ENCODE results near the gene DVL1. TPM values are rescaled to one million over a fixed set of nuclear protein-coding genes. Genes with fewer than 3 reads are reported as not detected.
A peak's percentile ranks its signal among the peaks of the same experiment; 100 is the strongest.

DVL1 gene
- total RNA-seq, 1 donor from 2014 or later, result 48.5 TPM

DNA sequence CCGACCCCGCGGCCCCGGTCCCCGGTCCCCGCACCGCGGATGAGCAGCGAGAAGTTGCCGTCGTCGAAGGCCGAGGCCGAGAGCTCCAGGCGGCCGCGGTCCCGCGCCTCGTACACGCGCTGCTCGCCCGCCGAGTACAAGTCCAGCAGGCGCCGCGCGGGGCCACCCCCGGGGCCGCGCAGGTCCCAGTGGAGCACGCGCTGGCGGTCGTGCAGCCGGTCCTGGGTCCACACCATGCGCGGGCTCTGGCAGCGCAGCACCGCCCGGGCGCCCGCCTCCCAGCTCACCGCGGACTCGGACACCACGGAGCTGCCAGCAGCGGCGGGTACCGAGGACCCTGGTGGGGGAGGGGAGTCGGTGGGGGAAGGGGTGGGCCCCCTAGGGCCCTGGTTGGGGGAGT, 6.2 kb upstream of the DVL1 start:
- peak; percentile 25 for ATAC-seq

DNA sequence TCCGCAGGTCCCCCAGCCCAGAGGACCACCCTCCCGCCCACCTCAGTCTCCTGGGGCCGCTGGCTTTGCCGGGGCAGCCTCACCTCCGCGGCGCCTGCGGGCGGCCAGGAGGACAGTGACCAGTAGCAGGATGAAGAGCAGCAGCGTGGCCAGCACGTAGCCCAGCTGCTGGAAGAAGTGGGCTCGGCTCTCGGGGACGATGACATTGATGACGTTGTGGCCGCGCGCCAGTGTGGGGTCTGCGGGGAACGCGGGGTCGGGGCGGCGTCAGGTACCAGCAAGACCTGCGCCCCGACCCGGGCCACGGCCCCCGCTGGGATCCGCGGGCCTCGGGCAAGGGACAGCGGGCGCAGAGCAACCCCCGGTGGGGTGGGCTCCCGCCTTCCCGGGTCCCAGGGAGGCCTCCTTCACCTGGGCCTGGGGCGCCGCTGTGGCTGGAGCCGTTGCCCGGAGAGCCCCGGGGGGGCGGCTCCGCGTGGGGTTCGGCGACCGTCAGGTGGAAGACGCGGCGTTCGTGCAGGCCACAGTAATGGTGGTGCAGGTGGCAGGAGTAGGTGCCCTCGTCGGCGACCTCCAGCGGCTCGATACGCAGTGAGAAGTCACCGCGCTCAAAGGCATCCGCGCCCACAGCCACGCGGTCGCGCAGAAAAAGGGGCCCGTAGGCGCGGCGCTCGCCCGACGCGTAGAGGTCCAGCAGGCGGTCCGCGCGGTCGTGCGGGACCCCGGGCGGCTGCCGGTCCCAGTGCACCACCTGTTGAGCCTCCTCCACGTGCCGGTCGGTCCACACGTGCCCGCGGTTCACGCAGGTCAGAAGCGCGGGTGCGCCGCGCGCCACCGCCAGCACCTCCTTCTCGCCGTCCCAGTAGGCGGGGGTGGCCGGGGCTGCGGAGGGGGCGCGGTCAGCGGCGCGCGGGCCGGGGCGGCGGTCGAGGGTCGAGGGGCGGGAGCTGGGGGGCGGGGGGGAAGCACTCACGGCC, 5.3 kb upstream of the DVL1 start:
- no peak for ATAC-seq

DNA sequence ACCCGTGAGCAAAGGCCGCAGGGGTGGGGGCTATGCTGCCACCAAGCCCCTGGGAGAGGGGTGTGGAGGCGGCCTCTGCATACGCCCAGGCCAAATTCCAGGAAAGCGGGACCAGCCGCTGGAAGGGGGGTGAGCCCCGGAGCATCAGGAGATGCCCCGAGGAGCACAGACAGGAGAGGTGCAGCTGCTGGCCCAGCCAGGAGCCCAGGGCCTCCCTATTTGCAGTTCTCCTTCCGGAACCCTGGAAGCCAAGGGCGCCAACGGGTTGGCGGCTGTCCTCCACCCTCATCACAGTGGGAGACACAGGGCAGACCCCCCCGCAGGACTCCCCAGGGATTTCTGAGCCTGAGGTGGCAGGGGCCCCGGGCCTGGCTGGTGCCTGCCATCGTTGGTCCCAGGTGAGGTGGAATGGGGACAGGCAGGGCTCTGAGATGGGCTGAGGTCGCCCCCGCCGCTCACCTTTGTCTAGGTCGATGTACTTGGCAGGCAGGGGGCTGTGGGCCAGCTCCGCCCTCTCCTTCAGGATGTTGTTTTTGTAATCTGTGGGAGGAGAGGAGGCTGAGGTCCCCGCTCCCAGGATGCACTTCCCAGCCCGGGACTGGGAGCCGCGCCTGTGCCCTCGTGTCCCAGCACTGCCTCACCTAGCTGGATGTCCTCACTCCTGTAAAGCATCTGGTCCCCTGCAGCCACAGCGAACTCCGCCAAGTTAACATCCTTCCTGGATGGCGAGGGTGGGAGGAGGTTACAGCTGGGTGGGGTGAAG, 4.4 kb upstream of the DVL1 start:
- ATAC-seq, result no peak

DNA sequence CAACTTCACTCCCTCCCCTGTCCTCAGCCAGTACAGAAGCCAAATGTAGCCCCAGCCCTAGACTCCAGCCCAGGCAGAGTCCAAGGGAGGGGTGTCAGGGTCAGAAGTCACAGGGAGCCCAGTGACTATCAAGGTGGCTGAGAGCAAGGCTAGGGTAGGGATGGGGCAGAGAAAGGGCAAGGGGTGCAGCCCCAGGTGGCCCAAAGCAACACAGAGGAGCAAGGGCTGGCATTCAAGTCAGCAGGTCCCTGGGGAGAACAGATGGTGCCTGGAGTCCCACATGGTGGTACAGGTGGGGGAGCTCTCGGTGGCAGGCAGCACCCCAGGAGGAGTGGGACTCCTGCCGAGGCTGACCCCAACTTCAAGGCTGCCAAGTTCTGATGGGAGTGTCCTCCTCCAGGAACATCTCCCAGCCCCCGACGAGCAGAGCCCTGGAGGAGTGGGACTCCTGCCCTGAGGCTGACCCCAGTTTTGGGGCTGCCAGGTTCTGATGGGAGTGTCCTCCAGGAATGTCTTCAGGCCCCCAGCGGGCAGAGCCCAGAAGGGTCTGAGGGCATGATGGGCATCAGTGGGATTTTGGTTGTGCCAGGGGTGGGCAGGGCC, 3.7 kb upstream of the DVL1 start:
- ATAC-seq, result no peak

DNA sequence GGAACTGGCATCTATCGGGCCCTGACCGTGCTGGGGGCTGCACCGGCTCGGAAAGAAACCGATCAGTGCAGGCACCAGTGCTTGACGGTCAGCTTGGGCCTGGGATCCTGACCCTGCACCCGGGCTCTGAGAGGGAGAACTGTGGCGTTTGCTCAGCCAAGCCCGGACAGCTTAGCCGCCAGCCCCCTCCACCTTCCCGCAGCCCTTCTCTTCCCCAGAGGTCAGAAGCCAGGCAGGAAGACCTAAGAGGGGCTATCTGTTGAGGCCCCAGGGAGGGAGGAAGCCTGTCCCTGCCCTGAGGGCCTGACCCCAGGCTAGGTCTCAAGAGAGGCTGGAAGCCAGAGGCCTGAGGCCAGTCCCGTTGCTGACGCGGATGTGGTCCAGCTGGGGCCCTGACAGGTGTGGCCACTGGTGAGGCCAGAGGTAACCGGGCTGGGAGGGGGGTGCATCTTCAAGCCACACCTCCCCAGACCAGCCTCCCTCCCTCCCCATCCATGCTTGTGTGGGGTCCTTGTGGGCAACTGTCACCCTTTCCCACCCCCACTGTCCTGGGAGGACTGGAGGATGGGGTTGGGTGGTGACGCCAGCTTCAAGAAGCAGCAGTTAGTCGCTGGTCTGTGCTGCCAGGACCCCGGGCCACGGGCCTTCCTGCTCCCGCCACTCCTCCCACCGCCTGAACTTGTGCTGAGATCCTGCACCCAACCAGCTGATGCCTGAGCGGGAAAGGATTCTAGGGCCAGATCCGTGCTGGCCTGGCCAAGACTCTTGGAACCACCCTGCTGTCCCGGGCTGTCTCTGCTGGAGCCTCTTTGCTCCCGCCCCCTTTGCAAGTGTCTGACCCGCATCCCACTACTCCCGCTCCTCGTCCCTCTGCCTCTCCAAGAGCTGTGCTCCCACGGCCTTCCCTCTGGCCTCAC, 2.6 kb upstream of the DVL1 start:
- no peak for ATAC-seq

DNA sequence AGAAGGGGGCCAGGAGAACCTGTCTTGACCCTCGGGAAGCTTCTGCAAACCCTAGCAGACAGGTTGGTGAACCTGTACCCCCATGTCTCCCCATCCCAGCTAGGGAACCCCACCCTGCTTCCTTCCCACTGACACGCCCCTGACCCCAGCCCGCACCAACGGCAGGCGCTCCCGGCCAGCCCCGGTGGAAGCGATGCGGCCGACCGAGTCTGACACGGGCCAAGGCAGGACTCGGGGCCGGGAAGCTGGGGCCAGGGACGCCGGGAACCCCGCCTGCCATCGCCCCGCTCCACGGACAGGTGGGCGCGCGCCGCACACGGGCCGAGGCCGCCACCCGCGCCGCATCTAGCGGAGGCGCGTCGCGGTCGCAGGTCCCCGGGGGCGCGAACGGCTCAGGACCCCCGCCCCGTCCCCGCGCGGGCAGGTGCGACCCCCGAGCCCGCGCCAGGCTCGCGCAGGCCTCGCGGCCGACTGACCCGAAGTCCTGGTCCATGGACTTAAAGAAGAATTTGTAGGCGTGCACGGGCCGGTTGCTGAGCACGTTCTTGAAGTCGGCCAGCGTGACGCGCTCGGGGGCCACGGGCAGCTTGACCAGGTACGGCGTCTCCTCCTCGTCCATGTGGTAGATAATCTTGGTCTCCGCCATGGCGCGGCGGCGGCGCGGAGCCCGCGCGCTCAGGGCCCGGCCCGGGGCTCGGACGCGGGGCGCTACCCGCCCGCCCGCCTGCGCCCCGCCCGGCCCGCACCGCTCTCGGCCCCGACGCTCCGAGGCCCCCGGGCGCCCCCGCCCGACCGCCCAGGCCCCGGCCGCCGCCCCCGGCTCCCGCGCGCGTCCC, 580 bp downstream of the DVL1 start:
- no peak for ATAC-seq

DNA sequence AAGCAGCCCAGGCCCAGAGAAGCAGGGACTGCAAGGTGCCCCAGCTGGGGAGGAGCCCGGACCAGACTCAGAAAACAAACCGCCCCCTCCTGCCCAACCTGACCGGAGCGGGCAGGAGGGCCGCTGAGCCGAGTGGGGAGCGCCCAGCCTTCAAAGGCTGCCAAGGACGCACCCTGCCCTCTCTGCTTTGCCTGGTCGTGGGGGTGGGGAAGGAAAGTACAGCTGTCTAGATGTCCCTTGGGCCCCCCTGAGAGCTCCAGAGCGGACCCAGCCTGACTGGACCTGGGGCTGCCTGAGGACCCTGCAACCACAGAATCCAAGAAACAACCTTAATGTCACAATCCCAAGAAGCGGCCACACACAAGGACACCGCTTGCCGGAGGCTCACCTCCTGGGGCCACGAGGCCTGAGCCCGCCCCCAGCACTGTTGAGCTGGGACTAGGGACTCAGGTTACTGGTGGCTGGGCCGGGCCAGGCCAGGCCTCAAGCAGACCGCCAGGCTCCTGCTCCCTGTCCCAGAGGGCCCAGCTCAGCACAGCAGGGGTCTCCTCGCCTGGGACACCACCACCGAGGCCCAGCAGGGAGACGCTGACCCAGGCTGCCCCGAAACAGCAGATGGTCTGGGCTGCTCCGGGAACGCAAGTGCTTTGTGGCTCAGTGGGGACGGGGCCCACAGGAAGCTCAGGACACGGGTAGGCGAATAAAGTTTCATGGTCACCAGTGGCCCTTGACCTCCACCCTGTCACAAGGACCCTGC, 1.4 kb downstream of the DVL1 start:
- peak; percentile 45 for ATAC-seq

DNA sequence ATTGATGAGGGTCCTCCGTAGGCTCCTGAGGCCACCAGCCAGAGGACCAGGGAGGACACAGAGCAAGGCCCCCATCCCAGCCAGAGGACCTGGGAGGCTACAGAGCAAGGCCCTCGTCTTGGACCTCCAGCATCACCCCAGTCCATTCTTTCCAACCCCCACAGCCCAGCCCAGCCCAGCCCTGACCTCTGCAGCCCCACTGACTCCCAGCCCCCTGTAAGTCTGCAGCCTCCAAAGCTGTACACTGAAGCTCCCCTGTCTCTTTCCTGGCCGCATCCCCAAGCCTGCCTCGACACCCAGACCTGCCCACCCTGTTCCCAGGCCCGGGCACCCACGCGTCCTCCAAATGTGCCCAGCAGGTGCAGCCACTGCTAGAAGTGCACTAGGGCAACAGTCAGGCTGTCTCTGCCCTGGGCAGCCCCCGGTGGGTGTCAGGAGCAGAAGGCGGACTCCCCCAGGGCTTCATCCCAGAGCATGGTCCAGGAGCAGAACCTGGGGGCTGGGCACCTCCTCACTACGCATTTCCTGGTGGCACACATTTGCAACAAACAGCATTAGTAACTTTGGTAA, 2.1 kb downstream of the DVL1 start:
- no peak for ATAC-seq

DNA sequence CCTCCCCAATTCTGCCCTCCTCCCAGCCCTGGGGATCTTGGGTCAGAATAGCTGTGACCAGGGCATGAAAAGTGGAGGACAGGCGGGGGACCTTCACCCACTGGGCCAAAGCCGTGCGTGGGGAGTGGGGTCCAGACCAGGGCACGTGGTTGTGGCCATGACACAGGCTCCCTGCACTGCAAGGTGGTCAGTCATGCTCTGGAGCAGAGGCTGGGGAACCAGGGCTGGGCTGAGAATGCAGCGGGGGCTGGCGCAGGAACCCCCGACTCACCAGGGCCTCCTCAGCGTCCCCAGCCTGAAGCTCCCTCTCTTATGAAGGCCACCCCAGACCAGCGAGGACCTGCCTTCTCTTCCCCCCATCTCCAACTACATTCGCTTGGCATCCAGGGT, 2.7 kb downstream of the DVL1 start:
- ATAC-seq, result no peak

DNA sequence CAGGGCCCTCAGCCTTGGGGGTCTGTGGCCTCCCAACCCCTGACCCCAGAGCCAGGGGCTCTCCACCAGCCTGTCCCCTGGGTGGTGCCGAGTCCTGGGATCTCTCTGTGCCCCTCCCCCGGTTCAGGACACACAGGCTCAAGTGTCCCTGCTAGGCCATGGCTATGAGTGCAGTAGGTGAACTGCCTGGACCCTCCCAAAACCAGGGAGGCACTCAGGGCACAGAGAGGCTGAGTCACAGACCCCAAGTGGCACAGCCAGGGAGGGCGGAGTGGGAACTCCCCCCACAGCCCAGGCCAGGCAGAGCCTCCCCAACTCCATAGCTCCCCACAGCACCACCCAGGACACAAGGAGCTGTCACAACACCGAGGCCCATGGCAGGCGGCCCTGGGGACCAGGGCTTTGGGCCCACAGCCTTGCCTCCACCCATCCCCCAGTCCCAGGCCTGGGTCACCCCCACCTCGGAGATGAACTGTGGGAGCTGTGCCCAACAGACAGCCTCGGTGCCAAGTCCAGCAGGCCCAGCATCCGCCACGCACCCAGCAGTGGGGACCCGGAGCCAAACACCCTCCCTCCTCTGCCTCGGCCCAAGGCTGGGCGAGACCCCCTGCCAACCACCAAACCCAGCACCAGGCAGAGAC, 3.2 kb downstream of the DVL1 start:
- ATAC-seq, result no peak

DNA sequence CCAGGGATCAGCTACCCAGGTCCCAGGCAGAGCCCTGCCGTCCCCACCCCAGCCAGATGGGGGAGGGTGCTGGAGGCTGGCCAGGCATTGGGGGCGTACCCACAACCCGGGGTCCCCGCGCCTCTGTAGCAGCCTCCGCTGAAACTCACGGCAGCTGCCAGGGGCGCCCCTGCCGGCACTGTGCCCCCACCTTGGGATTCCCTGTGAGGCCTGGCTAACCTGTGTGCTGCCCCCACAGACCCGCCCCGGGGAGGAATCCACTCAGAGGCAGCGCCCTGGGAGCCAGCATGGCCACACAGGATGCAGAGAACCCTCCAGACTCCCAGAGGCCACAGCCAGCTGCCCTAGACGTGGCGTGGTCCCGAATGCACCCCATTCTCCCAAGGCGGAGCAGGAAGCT, 3.8 kb downstream of the DVL1 start:
- ATAC-seq, result no peak

DNA sequence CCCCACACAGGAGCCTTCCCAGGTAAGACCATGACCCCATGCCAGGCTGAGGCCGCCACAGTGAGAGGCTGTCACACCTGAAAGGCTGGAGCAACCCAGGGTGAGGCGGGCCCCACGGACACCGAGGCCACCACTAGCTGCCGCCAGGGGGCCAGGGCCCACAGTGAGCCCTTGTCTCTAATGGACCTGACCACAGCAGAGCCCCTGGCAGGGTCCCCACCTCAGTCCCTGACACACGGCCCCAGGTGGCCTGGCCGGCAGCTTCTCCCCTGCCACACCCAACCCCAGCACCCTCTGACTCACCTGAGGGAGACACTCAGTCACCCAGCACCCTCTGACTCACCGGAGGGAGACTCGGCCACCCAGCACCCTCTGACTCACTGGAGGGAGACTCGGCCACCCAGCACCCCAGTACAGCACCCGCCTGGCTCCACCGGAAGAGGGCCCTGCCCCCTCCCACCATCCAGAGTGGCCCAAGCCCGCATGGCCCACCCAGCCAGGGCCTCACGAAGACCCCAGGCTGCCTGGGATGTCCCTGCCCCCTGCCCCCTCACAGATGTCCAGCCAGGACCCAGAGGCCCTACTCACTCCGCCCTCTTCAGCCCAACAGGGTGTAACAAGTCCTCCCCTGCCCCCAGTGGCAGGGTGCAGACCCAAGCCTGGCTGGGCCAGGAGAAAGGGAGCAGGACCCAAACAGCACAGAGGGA, 4.4 kb downstream of the DVL1 start:
- ATAC-seq, result peak; percentile 82

DNA sequence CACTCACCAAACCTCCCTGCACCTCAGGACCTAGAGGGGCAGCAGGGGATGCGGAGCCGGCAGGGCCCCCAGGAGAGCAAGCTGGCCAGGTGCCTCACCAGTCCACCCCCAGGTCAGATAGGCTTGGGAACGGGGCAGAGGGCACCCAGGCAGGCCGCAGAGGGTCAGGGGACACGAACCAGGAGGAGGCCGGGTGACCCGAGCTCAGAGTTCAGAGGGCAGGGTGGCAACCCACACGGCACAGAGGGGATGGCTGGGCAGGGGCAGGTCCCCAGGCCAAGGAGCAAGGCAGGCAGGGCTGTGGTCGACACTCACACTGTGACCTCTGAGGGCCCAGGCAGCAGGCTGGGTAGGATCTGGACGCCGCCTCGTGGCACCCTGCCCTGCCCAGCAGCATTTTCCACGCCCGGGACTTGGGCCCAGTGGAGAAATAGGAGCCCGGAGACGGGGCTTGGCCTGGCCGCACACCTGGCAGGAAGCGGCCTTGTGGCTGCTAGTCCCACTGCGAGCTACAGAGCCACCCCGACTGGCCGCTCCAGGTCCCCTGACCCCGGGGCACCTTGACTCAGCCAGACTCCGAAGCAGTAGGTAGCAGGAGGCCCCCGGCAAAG, 5.3 kb downstream of the DVL1 start:
- peak; percentile 16 for ATAC-seq

DNA sequence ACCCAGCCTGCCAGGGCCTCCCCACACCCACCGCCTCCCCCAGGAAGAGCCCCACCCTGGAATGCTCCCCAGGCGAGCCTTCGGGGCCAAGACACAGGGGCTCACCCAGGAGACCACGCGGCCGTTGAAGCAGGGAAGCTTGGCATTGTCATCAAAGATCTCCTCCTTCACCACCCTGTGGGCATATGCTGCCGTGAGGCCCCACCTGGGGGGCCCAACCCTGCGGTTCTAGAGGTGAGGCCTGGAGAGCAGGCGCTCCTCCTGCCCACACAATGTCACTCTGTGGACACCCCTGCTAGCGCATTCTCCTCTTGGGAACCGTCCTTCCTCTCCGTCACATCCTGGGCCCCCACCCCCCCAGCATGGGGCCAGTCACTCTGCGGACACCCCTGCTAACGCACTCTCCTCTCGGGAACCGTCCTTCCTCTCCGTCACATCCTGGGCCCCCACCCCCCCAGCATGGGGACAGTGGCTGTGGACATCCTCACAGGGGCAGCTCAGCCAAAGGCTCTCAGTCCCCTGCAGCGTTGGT, 6.6 kb downstream of the DVL1 start:
- ATAC-seq, result no peak

DNA sequence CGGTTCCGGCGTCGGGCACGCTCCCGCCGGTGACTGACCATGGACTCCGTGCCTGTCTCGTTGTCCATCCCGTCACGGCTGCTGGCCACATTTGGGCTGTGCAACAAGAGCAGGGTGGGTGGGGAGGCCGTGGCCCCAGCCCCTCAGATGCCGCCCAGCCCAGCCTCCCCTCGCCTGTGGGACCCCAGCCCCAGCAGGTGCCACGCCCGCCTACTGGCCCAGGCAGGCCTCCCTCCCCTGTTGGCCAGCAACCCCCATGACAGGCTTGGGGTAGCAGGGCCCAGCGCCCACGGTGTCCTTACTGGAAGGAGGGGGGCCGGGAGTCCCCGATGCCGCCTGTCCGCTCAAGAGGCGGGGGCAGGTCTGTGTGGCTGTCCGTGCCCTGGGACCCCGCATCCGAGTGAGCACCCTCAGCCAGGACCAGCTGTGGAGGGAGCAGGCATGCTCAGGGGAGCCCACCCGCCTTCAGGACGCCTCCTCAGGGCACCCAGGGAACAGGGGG, 7.1 kb downstream of the DVL1 start:
- ATAC-seq, result no peak

DNA sequence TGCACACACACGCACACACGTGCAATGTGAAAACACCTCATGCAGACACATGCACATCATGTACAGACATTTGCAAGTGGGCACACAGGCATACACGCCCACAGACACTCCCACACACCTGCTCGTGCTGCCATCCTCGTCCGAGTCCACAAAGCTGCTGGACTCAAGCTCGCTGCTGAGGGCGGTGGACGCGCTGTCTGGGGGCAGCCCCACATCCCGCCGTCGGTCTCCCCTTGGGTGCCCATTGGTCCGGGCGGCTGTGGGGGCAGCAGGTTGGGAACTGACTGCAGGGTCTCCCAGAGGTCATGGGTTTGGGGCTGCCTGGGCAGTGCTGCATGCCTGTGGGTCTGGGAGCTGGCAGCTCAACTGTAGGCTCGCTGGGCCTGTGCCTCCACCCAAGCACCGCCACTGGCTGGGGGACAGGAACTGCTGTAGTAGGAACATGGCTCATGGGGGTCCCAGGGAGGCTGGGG, 7.6 kb downstream of the DVL1 start:
- no peak for ATAC-seq

DNA sequence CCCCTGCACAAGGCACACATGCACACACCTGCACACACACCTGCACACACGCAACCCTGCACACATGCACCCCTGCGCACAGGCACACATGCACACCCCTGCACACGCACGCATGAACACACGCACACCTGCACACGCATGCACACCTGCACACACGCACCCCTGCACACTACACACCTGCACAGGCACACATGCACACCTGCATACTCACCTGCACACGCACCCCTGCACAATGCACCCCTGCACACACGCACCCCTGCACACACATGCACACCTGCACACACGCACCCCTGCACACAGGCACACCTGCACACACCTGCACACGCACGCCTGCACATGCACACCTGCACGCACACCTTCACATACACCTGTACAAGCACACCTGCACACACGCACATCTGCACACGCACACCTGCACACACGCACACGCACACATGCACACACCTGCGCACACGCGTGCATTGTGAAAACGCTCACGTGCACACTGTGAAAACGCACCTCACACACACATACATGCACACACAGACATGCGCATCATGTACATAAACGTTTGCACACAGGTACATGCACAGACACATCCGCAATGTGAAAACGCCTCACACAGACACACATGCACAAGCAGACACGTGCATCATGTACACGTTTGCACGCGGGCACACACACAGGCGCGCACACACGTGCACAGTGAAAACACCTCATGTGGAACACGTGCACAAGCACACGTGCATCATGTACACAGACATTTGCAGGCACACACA, 8.2 kb downstream of the DVL1 start:
- ATAC-seq, result no peak

All from esophagus mucosa (tissue), 1 donor.